ENCODE measurements around the gene THEM5.
"Not testable (repeated sequence)": the region's sequence is repeated elsewhere in the genome, so short reads cannot be mapped to it uniquely, and the experiment has no call there.

DNA sequence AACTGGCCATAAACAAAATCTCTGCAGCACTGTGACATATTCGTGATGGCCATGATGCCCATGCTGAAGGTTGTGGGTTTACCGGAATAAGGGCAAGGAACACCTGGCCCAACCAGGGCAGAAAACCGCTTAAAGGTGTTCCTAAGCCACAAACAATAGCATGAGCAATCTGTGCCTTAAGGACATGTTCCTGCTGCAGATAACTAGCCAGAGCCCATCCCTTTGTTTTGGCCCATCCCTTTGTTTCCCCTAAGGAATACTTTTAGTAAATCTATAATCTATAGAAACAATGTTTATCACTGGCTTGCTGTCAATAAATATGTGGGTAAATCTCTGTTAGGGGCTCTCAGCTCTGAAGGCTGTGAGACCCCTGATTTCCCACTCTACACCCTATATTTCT lies 47.3 kb upstream of the THEM5 start:
- not testable (repeated sequence) for TF ChIP-seq POLR2A, CTCF (IDR thresholded peaks at IDR 0.05)

All from breast epithelium (tissue), 3 donors.